Measurements from ENCODE around the gene AEBP1. TPM values are rescaled to one million over a fixed set of nuclear protein-coding genes. Genes with fewer than 3 reads are reported as not detected.

The AEBP1 gene
- total and polyA plus RNA-seq, 5 experiments from 2014 or later: 2.4 to 38.5 (median 10.4) TPM

- peaks cover 0 to 4% (median 0%) of the 10 kb centered on the region in 5 donors for H3K27me3 Mint-ChIP-seq
- peak in 1 of 10 donors; percentile 45 for DNase-seq
- no peak overlapping the region for H3K4me3 Mint-ChIP-seq
- H3K9me3 Mint-ChIP-seq: peaks cover 0 to 8% (median 0%) of the 10 kb centered on the region in 9 donors
- H3K27ac Mint-ChIP-seq: peak overlapping the region in 1 of 10 donors; percentile 48
- POLR2A ChIA-PET: no interaction called here
- H3K36me3 Mint-ChIP-seq: peaks cover 0 to 5% (median 0%) of the 10 kb centered on the region in 3 donors
- no peak for ATAC-seq
- H3K4me1 Mint-ChIP-seq: peaks cover 0 to 2% (median 0%) of the 10 kb centered on the region in 4 donors
Measured at GRCh38 chr7:44162179-44162578, 58.0 kb downstream of the AEBP1 start.

DNA sequence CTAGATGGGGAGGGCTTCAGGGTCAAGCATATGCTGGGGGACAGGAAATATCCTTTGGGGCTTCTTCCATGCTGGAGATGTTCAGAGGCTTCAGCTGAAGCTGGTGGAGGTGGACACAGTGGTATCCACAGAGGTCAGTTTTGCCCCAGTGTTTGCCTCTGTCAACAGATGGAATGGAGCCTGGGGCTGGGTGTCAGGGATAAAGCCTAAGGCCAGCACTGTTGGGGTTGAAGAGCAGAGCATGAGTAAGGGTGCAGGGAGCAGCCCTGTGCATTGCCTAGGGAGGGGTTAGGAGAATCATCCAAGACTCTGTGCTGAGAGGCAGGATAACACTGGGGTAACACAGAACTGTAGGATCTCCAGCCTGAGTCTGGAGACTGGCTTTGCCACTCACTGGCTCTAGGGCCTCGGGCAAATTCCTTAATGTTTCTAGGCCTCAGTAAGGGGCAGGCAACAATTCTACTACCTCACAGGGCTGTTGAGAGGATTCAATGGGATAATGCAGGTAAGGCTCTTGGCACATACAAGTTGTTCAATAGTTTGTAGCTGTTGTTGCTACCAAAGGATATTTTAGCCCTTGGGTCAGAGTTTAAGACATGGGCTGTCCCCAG is 58.7 kb downstream of the AEBP1 start:
- ATAC-seq (no peak), DNase-seq (peak in 1 of 10 donors; percentile 23)
- H3K4me1 Mint-ChIP-seq: peaks cover 0 to 5% (median 4%) of the 10 kb centered on the region in 4 donors
- H3K27me3 Mint-ChIP-seq: peaks cover 0 to 4% (median 0%) of the 10 kb centered on the region in 5 donors
- peaks cover 0 to 5% (median 0%) of the 10 kb centered on the region in 3 donors for H3K36me3 Mint-ChIP-seq
- H3K4me3 Mint-ChIP-seq: no peak overlapping the region
- H3K9me3 Mint-ChIP-seq: peaks cover 0 to 8% (median 0%) of the 10 kb centered on the region in 9 donors
- POLR2A ChIA-PET: no interaction called here
- no peak overlapping the region for H3K27ac Mint-ChIP-seq

GRCh38 chr7:44163591-44163990 is 59.4 kb downstream of the AEBP1 start:
- ATAC-seq (no peak), DNase-seq (peak in 1 of 10 donors; percentile 11)
- H3K27me3 Mint-ChIP-seq: peaks cover 0 to 4% (median 0%) of the 10 kb centered on the region in 5 donors
- H3K36me3 Mint-ChIP-seq: peaks cover 0 to 5% (median 0%) of the 10 kb centered on the region in 3 donors
- H3K4me1 Mint-ChIP-seq: peaks cover 0 to 6% (median 5%) of the 10 kb centered on the region in 4 donors
- peaks cover 0 to 8% (median 0%) of the 10 kb centered on the region in 9 donors for H3K9me3 Mint-ChIP-seq
- H3K4me3 Mint-ChIP-seq: no peak overlapping the region
- no peak overlapping the region for H3K27ac Mint-ChIP-seq
- POLR2A ChIA-PET: no interaction called here

Small RNA genes within 50 kb of the gene (microRNA-seq; reads per million reads assigned to microRNA genes)
- 1.7 reads per million for gene MIR6838 (ENCODE audit: borderline microRNAs expressed)

Other genes with a start within 250 kb of the AEBP1 start
- gene MRPS24, start 234.8 kb upstream of the AEBP1 start, total RNA-seq: 10 to 100 TPM; 58.0 to 64.6 TPM
- 100 to 1,000 TPM; 133 to 152 (median 142) TPM for gene MRPS24, start 234.8 kb upstream of the AEBP1 start, polyA plus RNA-seq
- gene URGCP, start 197.7 kb upstream of the AEBP1 start, total RNA-seq: 10 to 100 TPM; 27.9 to 34.0 TPM
- 10 to 100 TPM; 20.1 to 34.2 (median 21.8) TPM for gene URGCP, start 197.7 kb upstream of the AEBP1 start, polyA plus RNA-seq
- 1 to 10 TPM; 6.7 to 7.0 TPM for gene UBE2D4, start 177.9 kb upstream of the AEBP1 start, total RNA-seq
- gene UBE2D4, start 177.9 kb upstream of the AEBP1 start, polyA plus RNA-seq: 10 to 100 TPM in 2 of 3 donors, 1 to 10 TPM in 1; 9.3 to 17.6 (median 10.8) TPM
- not detected for gene SPDYE1, start 106.4 kb upstream of the AEBP1 start, total RNA-seq
- under 1 TPM in 2 of 3 donors, not detected in 1; 0.12 to 0.14 TPM for gene SPDYE1, start 106.4 kb upstream of the AEBP1 start, polyA plus RNA-seq
- gene DBNL, start 59.6 kb upstream of the AEBP1 start, total RNA-seq: 100 to 1,000 TPM; 184 to 192 TPM
- gene DBNL, start 59.6 kb upstream of the AEBP1 start, polyA plus RNA-seq: 100 to 1,000 TPM; 180 to 222 (median 218) TPM
- 1 to 10 TPM; 3.3 to 3.9 TPM for gene PGAM2, start 38.8 kb upstream of the AEBP1 start, total RNA-seq
- not detected for gene PGAM2, start 38.8 kb upstream of the AEBP1 start, polyA plus RNA-seq
- gene POLM, start 21.8 kb upstream of the AEBP1 start, total RNA-seq: 100 to 1,000 TPM in 1 of 2 experiments, 10 to 100 TPM in 1; 96.4 to 106 TPM
- gene POLM, start 21.8 kb upstream of the AEBP1 start, polyA plus RNA-seq: 10 to 100 TPM; 11.1 to 24.8 (median 15.0) TPM
- 10 to 100 TPM; 70.5 to 72.4 TPM for gene POLD2, start 19.2 kb downstream of the AEBP1 start, total RNA-seq
- 100 to 1,000 TPM in 1 of 3 donors, 10 to 100 TPM in 2; 64.3 to 102 (median 89.4) TPM for gene POLD2, start 19.2 kb downstream of the AEBP1 start, polyA plus RNA-seq
- gene MYL7, start 37.0 kb downstream of the AEBP1 start, total RNA-seq: not detected
- not detected for gene MYL7, start 37.0 kb downstream of the AEBP1 start, polyA plus RNA-seq
- gene GCK, start 85.1 kb downstream of the AEBP1 start, total RNA-seq: 1 to 10 TPM in 1 of 2 experiments, under 1 TPM in 1; 0.58 to 1.2 TPM
- gene GCK, start 85.1 kb downstream of the AEBP1 start, polyA plus RNA-seq: 1 to 10 TPM in 2 of 3 donors, under 1 TPM in 1; 0.62 to 4.8 (median 1.2) TPM
- gene YKT6, start 96.6 kb downstream of the AEBP1 start, total RNA-seq: 10 to 100 TPM; 64.8 to 66.7 TPM
- 10 to 100 TPM; 31.6 to 37.0 (median 34.2) TPM for gene YKT6, start 96.6 kb downstream of the AEBP1 start, polyA plus RNA-seq
- gene CAMK2B, start 221.2 kb downstream of the AEBP1 start, total RNA-seq: not detected
- not detected for gene CAMK2B, start 221.2 kb downstream of the AEBP1 start, polyA plus RNA-seq

Data from naive thymus-derived CD8-positive, alpha-beta T cell (primary cell).